PC-3 (cell line): ENCODE results near the gene TENM4. TPM values are rescaled to one million over a fixed set of nuclear protein-coding genes. Genes with fewer than 3 reads are reported as not detected.
"Not testable (repeated sequence)": the region's sequence is repeated elsewhere in the genome, so short reads cannot be mapped to it uniquely, and the experiment has no call there.

Experiments used
- ATAC-seq: fragments of 200-7000 bp; cut with Tn5 transposase; 2 replicates; pipeline ENCODE4 v1.9.1; 2020; ENCODE audit warnings: mild to moderate bottlenecking, moderate library complexity
- BruUV-seq: library from RNA; stranded (reverse); fragments of 400-500 nt; replicated peaks from 2 replicates; lab custom pipeline; 2021; lab: Mats Ljungman, UMichigan
- CTCF ChIA-PET: fragments of 300-600 bp; sonication (Branson Sonifier 250); formaldehyde crosslinking; loops from one replicate; lab custom pipeline; 2022; ENCODE audit warnings: antibody characterized with exemption; lab: Charles Lee
- POLR2A ChIA-PET: fragments of 300-600 bp; sonication (Branson Sonifier 250); formaldehyde crosslinking; loops from one replicate; lab custom pipeline; 2022; ENCODE audit warnings: antibody characterized with exemption; ENCODE audit not compliant: unreplicated experiment; lab: Charles Lee
- DNase-seq: peaks from one replicate; pipeline ENCODE4 v3.0.0-alpha.2; 2015
- H2AFZ ChIP-seq: fragments of 300-600 bp; sonication (generic); 2 replicates; pipeline ENCODE4 v1.6.0; 2016; ENCODE audit warnings: antibody characterized with exemption, low read length
- H3F3A ChIP-seq: fragments of 300-600 bp; sonication (generic); one replicate; pipeline ENCODE4 v1.6.0; 2017; ENCODE audit warnings: antibody characterized with exemption, low read length, control low read depth, mild to moderate bottlenecking; ENCODE audit not compliant: unreplicated experiment
- H3K27ac ChIP-seq: fragments of 300-600 bp; sonication (generic); 2 replicates; pipeline ENCODE4 v1.5.1; 2016; ENCODE audit warnings: mild to moderate bottlenecking, low read length
- H3K27me3 ChIP-seq: fragments of 300-600 bp; sonication (generic); 2 replicates; pipeline ENCODE4 v1.6.1; 2016; ENCODE audit warnings: low read length, mixed read lengths
- H3K36me3 ChIP-seq: fragments of 300-600 bp; sonication (generic); 2 replicates; pipeline ENCODE4 v1.6.1; 2016; ENCODE audit warnings: low read depth, mixed run types, low read length, mixed read lengths
- H3K4me1 ChIP-seq: fragments of 300-600 bp; sonication (generic); 2 replicates; pipeline ENCODE4 v1.5.1; 2016; ENCODE audit warnings: low read length; ENCODE audit not compliant: insufficient read depth
- H3K4me2 ChIP-seq: fragments of 300-600 bp; sonication (generic); 2 replicates; pipeline ENCODE4 v1.6.0; 2016; ENCODE audit warnings: low read length
- H3K4me3 ChIP-seq: fragments of 300-600 bp; sonication (generic); 2 replicates; pipeline ENCODE4 v1.5.1; 2016; ENCODE audit warnings: mild to moderate bottlenecking, low read length, mixed read lengths
- H3K79me2 ChIP-seq: fragments of 300-600 bp; sonication (generic); 2 replicates; pipeline ENCODE4 v1.6.1; 2017; ENCODE audit warnings: low read length, mixed read lengths
- H3K9ac ChIP-seq: fragments of 300-600 bp; sonication (generic); 2 replicates; pipeline ENCODE4 v1.6.0; 2016; ENCODE audit warnings: mild to moderate bottlenecking, low read length
- H3K9me2 ChIP-seq: fragments of 300-600 bp; sonication (generic); replicated peaks from 2 replicates; pipeline ENCODE4 v1.6.1; 2016; ENCODE audit warnings: mixed run types, low read length, mixed read lengths
- H3K9me3 ChIP-seq: fragments of 300-600 bp; sonication (generic); 2 replicates; pipeline ENCODE4 v1.6.1; 2016; ENCODE audit warnings: low read length, mixed read lengths
- H4K20me1 ChIP-seq: fragments of 300-600 bp; sonication (generic); 2 replicates; pipeline ENCODE4 v1.6.1; 2016; ENCODE audit warnings: low read length, mixed read lengths
- EZH2 ChIP-seq: fragments of 300-600 bp; sonication (generic); IDR thresholded peaks from one replicate; pipeline ENCODE4 v1.6.1; 2017; ENCODE audit warnings: antibody characterized with exemption, mild to moderate bottlenecking, low read length; ENCODE audit not compliant: unreplicated experiment
- EZH2phosphoT487 ChIP-seq: fragments of 300-600 bp; sonication (generic); IDR thresholded peaks from 2 replicates; pipeline ENCODE4 v1.6.1; 2018; ENCODE audit warnings: mild to moderate bottlenecking, antibody characterized with exemption, low read length, borderline replicate concordance
- intact Hi-C: fragments of 100-400 bp; cut with micrococcal nuclease; formaldehyde crosslinking; loops from 2 replicates; pipeline ENCODE4 v1.9.0; 2023
- total RNA-seq: library from RNA; depleted of rRNA; stranded (reverse); fragments of >200 nt; gene quantifications from 2 replicates; pipeline ENCODE4 v1.2.3, GENCODE V29; 2014
- TF ChIP-seq, protein P1 (sequence below): fragments of 300-600 bp; sonication (generic); conservative IDR thresholded peaks from 2 replicates; pipeline ENCODE4 v1.5.1; 2017; ENCODE audit warnings: antibody characterized with exemption, low read depth, mild to moderate bottlenecking, low read length

Gene TENM4
- total RNA-seq, 1 experiment from 2014 or later, result 19.7 TPM

DNA sequence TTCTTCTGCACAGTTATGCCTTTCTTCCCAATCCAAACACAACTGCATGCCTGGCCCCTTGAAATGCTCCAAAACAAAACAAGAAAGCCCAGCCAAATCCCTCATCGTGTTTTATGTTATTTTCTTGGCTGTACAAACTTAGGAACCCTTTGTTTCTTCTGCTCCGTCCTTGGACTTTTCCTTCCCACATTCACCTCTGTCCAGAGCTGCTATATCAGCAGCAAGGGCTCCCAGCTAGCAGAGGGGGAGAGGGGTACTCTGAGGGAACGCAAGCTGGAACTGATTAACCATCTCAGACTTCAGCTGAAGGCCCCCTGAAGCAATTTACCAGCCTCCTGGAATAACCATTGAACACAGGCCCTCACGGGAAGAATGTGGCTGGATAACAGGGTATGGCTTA lies 214.7 kb downstream of the TENM4 start:
- ATAC-seq, result no peak
- H3K27me3 ChIP-seq, result peaks cover 54% of the 10 kb centered on the region
- no peak for TF ChIP-seq EZH2
- TF ChIP-seq EZH2phosphoT487, result no peak
- TF ChIP-seq, protein P1, sequence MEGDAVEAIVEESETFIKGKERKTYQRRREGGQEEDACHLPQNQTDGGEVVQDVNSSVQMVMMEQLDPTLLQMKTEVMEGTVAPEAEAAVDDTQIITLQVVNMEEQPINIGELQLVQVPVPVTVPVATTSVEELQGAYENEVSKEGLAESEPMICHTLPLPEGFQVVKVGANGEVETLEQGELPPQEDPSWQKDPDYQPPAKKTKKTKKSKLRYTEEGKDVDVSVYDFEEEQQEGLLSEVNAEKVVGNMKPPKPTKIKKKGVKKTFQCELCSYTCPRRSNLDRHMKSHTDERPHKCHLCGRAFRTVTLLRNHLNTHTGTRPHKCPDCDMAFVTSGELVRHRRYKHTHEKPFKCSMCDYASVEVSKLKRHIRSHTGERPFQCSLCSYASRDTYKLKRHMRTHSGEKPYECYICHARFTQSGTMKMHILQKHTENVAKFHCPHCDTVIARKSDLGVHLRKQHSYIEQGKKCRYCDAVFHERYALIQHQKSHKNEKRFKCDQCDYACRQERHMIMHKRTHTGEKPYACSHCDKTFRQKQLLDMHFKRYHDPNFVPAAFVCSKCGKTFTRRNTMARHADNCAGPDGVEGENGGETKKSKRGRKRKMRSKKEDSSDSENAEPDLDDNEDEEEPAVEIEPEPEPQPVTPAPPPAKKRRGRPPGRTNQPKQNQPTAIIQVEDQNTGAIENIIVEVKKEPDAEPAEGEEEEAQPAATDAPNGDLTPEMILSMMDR, result no peak

DNA sequence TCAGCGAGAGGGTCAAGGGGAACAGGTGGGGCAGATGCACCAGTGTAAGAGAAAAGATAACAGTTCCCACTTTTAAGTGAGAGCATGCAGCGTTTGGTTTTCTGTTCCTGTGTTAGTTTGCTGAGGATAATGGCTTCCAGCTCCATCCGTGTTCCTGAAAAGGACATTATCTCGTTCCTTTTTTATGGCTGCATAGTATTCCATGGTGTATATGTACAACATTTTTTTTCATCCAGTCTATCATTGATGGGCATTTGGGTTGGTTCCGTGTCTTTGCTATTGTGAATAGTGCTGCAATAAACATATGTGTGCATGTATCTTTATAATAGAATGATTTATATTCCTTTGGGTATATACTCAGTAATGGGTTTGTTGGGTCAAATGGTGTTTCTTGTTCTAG lies 218.7 kb downstream of the TENM4 start:
- H3K27me3 ChIP-seq, result peaks cover 57% of the 10 kb centered on the region
- H2AFZ ChIP-seq, H3K9ac ChIP-seq, H4K20me1 ChIP-seq, H3K4me3 ChIP-seq, H3K79me2 ChIP-seq, H3K36me3 ChIP-seq, CTCF ChIA-PET, POLR2A ChIA-PET, H3K9me3 ChIP-seq, H3F3A ChIP-seq, intact Hi-C loops, H3K9me2 ChIP-seq, DNase-seq, ATAC-seq, BruUV-seq, H3K27ac ChIP-seq, H3K4me1 ChIP-seq, H3K4me2 ChIP-seq: not testable (repeated sequence)

More for the DNA sequence above, 214.7 kb downstream of the TENM4 start:
- H3K36me3 ChIP-seq, result no peaks in the 10 kb centered on the region
- no peak overlapping the region for H3K4me3 ChIP-seq
- ChIA-PET CTCF (no interaction called here), POLR2A (no interaction called here)
- no peaks in the 10 kb centered on the region for H4K20me1 ChIP-seq
- H3K27ac ChIP-seq, result no peak overlapping the region
- no peaks in the 10 kb centered on the region for H3K9me3 ChIP-seq
- no TSS peak for BruUV-seq
- no peaks in the 10 kb centered on the region for H3K79me2 ChIP-seq
- no peak overlapping the region for H2AFZ ChIP-seq
- no peaks in the 10 kb centered on the region for H3K9me2 ChIP-seq
- no peak for DNase-seq
- no peaks in the 10 kb centered on the region for H3K4me1 ChIP-seq
- no peak overlapping the region for H3K9ac ChIP-seq
- H3F3A ChIP-seq, result no peaks in the 10 kb centered on the region
- no peak overlapping the region for H3K4me2 ChIP-seq
- intact Hi-C loops, result no loop called here

DNA sequence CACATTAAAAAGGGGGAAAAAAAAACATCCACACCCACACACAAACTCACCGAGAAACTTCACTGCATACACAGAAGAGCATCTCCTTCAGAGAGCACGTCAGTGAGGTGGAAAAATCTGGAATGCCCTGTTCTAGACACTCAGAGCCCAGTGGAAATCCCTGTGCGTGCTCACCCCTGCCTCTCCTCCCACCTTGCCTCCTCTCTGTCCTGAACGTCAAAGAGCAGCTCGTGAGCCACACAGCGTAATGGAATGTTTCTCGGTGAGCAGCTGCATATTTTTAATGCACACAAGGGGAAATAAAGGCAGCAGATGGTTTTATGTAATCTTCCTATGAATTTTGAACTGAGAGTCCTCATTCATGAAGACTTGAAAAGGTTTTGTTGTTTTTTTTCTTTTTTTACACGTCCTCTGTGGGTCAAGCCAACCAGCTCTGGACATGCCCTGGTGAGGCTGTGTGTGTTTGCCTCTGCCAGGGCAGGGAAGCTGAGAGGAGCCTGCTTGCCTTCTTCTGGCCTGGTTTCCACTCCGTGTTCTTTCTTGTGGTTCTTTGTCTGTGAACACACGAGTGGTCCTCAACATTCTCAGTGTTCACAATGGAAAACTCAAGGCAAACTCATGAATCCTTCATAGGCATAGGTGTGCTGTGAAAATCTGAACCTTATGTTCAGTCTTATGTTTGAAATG lies 219.2 kb downstream of the TENM4 start:
- no peaks in the 10 kb centered on the region for H3K79me2 ChIP-seq
- H3K4me3 ChIP-seq, result no peak overlapping the region
- no peak overlapping the region for H3K4me2 ChIP-seq
- TF ChIP-seq EZH2phosphoT487, result no peak
- TF ChIP-seq, protein P1, result no peak
- no peak for TF ChIP-seq EZH2
- ATAC-seq (no peak), DNase-seq (no peak)
- H3K36me3 ChIP-seq, result no peaks in the 10 kb centered on the region
- no peaks in the 10 kb centered on the region for H4K20me1 ChIP-seq
- no peaks in the 10 kb centered on the region for H3K4me1 ChIP-seq
- no TSS peak for BruUV-seq
- intact Hi-C loops, result no loop called here
- peaks cover 53% of the 10 kb centered on the region for H3K27me3 ChIP-seq
- ChIA-PET CTCF (no interaction called here), POLR2A (no interaction called here)
- H3K9ac ChIP-seq, result no peak overlapping the region
- no peak overlapping the region for H2AFZ ChIP-seq
- no peaks in the 10 kb centered on the region for H3K9me2 ChIP-seq
- no peaks in the 10 kb centered on the region for H3K9me3 ChIP-seq
- no peaks in the 10 kb centered on the region for H3F3A ChIP-seq
- no peak overlapping the region for H3K27ac ChIP-seq
